K562 (cell line): Measurements from ENCODE around the gene ECSCR. TPM values are rescaled to one million over a fixed set of nuclear protein-coding genes. Genes with fewer than 3 reads are reported as not detected.

Source experiments
- ATF6 ChIP-seq: sonication (generic); formaldehyde crosslinking; IDR thresholded peaks from 2 replicates; pipeline ENCODE4 v1.4.0; 2020; ENCODE audit warnings: mild to moderate bottlenecking, missing genetic modification reagents
- CGGBP1 ChIP-seq: fragments of 250-450 bp; sonication (Bioruptor Pico); IDR thresholded peaks from 2 replicates; pipeline ENCODE4 v1.9.0; 2021; ENCODE audit warnings: mild to moderate bottlenecking
- CHD2 ChIP-seq: IDR thresholded peaks from 2 replicates; pipeline ENCODE4 v1.6.1; 2011; ENCODE audit warnings: low read depth, low read length
- E2F3 ChIP-seq: fragments of 250-450 bp; sonication (Bioruptor Pico); IDR thresholded peaks from 2 replicates; pipeline ENCODE4 v1.4.0; 2020; ENCODE audit warnings: mild to moderate bottlenecking
- EGR1 ChIP-seq: fragments of 450-650 bp; conservative IDR thresholded peaks from 2 replicates; pipeline ENCODE4 v1.6.1; 2017; ENCODE audit warnings: mild to moderate bottlenecking
- HDGF ChIP-seq: fragments of 450-650 bp; IDR thresholded peaks from 2 replicates; pipeline ENCODE4 v1.6.1; 2016
- HMGN3 ChIP-seq: IDR thresholded peaks from 2 replicates; pipeline ENCODE4 v1.6.1; 2011; ENCODE audit warnings: borderline replicate concordance, low read depth, mild to moderate bottlenecking, mixed read lengths, low read length; ENCODE audit not compliant: insufficient read length; ENCODE audit errors: extremely low read depth
- JUNB ChIP-seq: fragments of 450-650 bp; formaldehyde crosslinking; conservative IDR thresholded peaks from 2 replicates; pipeline ENCODE4 v1.4.0; 2020; ENCODE audit warnings: mild to moderate bottlenecking
- KDM1A ChIP-seq, 2 experiments: fragments of 450-650 bp; IDR thresholded peaks; 2 replicates each; pipeline ENCODE4 v1.6.1; 2016; ENCODE audit warnings: mild to moderate bottlenecking in 2 of 2
- MAFG ChIP-seq: fragments of 450-650 bp; conservative IDR thresholded peaks from 2 replicates; pipeline ENCODE4 v1.6.1; 2016; ENCODE audit warnings: missing genetic modification characterization, missing compliant biosample characterization
- NRF1 ChIP-seq, 2 experiments: fragments of 450-650 bp; IDR thresholded peaks in 1 of 2; conservative IDR thresholded peaks in 1 of 2; 2 replicates each; pipeline ENCODE4 v1.6.1; 2014; ENCODE audit warnings: mild to moderate bottlenecking in 2 of 2
- NUFIP1 ChIP-seq: fragments of 450-650 bp; IDR thresholded peaks from 2 replicates; pipeline ENCODE4 v1.6.1; 2018; ENCODE audit not compliant: partially characterized antibody
- OTX1 ChIP-seq: fragments of 450-650 bp; formaldehyde crosslinking; IDR thresholded peaks from 2 replicates; pipeline ENCODE4 v1.4.0; 2022; ENCODE audit warnings: mild to moderate bottlenecking
- POU5F1 ChIP-seq: fragments of 150-350 bp; IDR thresholded peaks from 2 replicates; pipeline ENCODE4 v1.6.1; 2014; ENCODE audit warnings: borderline replicate concordance, low read length, low read depth, mild to moderate bottlenecking; ENCODE audit not compliant: partially characterized antibody
- RBFOX2 ChIP-seq: fragments of 200-400 bp; formaldehyde crosslinking; IDR thresholded peaks from 2 replicates; pipeline ENCODE4 v1.6.1; 2017; ENCODE audit warnings: low read depth, mild to moderate bottlenecking, low read length, moderate library complexity
- RBM39 ChIP-seq: fragments of 200-400 bp; formaldehyde crosslinking; optimal IDR thresholded peaks from 2 replicates; pipeline ENCODE3; 2018; ENCODE audit warnings: low read depth, low read length
- SAFB2 ChIP-seq: fragments of 200-400 bp; formaldehyde crosslinking; IDR thresholded peaks from 2 replicates; pipeline ENCODE4 v1.6.1; 2018; ENCODE audit warnings: borderline replicate concordance, low read length, low read depth, moderate library complexity; ENCODE audit not compliant: severe bottlenecking
- ZNF316 ChIP-seq: fragments of 450-650 bp; IDR thresholded peaks from 2 replicates; pipeline ENCODE4 v1.6.1; 2016
- polyA plus RNA-seq, 8 experiments: library from polyadenylated mRNA; depleted of rRNA in 4 of 8; stranded (reverse) in 5 of 8; unstranded in 3 of 8; fragments of >200 nt; fragmentation: Nextera tagmentation in 2 of 8; fragmentation: Illumina TruSeq in 1 of 8; extraction: Ambion mirVana in 2 of 8; extraction: Trizol in 1 of 8; gene quantifications; 2 replicates each; pipeline versions ENCODE4 v1.2.1 to v1.2.3, GENCODE V29; 2011 to 2014; ENCODE audit warnings: inconsistent platforms in 1 of 8, missing spikeins in 1 of 8
- total RNA-seq, 7 experiments: library from RNA; depleted of rRNA in 6 of 7; stranded (reverse); fragments of >200 nt in 6 of 7; fragmentation: Illumina TruSeq in 2 of 7; extraction: Trizol in 2 of 7; gene quantifications; 2 replicates each; pipeline versions ENCODE4 v1.2.1 to v1.2.3, GENCODE V29; 2011 to 2021; ENCODE audit warnings: low replicate concordance in 1 of 7
- TF ChIP-seq, protein P1 (sequence below): fragments of 450-650 bp; conservative IDR thresholded peaks from 2 replicates; pipeline ENCODE4 v1.6.1; 2016; ENCODE audit warnings: missing genetic modification characterization, low read depth, mild to moderate bottlenecking, missing compliant biosample characterization, moderate library complexity

Gene ECSCR
- total and polyA plus RNA-seq, 9 of the 15 experiments (the other 6 are each of a cell fraction or from before 2014, with no cell fraction given), result 0.10 to 0.25 (median 0.13) TPM; not detected in 6

DNA sequence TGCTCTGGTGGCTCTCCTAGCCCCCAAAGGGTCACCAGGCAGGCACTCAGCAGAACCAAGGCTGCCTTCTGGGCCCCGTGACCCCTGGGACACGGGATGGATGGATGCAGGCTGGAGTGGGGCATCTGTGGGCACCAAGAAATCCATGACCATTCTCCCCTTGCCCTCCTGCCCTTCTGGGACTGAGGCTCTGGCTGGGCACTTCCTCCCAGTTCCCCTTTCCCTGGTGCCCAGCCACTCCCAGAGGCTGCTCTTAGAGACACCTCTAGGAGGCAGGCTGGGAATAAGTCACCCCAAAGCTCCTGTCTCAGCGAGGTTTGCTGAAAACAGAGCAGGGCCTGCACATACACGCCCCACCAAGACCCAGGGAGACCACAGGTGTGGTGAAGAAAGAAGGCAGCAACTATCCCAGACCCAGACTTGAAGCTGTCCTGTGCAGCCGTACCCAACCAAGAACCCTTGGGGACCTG lies 19.1 kb upstream of the ECSCR start (continued):
- TF ChIP-seq POU5F1 (no peak), ATF6 (CRISPR knock-in tag) (no peak; the same call in 1 of the 2 replicates), EGR1 (no peak), RBM39 (peak; percentile 52), RBFOX2 (peak; percentile 67), SAFB2 (no peak), OTX1 (CRISPR knock-in tag) (no peak), HDGF (no peak), NUFIP1 (no peak), KDM1A (IDR thresholded peaks at IDR 0.05) (no peak), CGGBP1 (CRISPR knock-in tag) (no peak), JUNB (no peak), HMGN3 (no peak), ZNF316 (no peak), MAFG (tag) (no peak), E2F3 (no peak), CHD2 (no peak), NRF1 (conservative IDR thresholded peaks at IDR 0.05 in 1 of 2, IDR thresholded peaks at IDR 0.05 in 1 of 2) (peak; percentile 41 to 45; a peak in 2 of 4 replicates)
- TF ChIP-seq, protein P1, sequence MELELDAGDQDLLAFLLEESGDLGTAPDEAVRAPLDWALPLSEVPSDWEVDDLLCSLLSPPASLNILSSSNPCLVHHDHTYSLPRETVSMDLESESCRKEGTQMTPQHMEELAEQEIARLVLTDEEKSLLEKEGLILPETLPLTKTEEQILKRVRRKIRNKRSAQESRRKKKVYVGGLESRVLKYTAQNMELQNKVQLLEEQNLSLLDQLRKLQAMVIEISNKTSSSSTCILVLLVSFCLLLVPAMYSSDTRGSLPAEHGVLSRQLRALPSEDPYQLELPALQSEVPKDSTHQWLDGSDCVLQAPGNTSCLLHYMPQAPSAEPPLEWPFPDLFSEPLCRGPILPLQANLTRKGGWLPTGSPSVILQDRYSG (tag), result no peak
